GM10248 (cell line): Measurements from ENCODE around the gene B3GLCT.

Source experiments
- CTCF ChIA-PET: fragments of 300-600 bp; sonication (Branson Sonifier 250); formaldehyde crosslinking; extraction: SDS; loops from one replicate; lab custom pipeline; 2021; ENCODE audit warnings: antibody characterized with exemption; lab: Yijun Ruan, JAX
- POLR2A ChIA-PET: fragments of 350-650 bp; sonication (Branson Sonifier 250); formaldehyde crosslinking; extraction: SDS; loops from one replicate; lab custom pipeline; 2020; ENCODE audit warnings: antibody characterized with exemption; lab: Yijun Ruan, JAX
- DNase-seq: peaks from one replicate; pipeline ENCODE4 v3.0.0; 2012; ENCODE audit errors: extremely low spot score
- TF ChIP-seq, protein P1 (sequence below): IDR thresholded peaks from 2 replicates; pipeline ENCODE4 v1.5.1; 2012; ENCODE audit warnings: mild to moderate bottlenecking, low read depth; ENCODE audit errors: extremely low read depth, missing control alignments, control extremely low read depth

The B3GLCT gene

DNA sequence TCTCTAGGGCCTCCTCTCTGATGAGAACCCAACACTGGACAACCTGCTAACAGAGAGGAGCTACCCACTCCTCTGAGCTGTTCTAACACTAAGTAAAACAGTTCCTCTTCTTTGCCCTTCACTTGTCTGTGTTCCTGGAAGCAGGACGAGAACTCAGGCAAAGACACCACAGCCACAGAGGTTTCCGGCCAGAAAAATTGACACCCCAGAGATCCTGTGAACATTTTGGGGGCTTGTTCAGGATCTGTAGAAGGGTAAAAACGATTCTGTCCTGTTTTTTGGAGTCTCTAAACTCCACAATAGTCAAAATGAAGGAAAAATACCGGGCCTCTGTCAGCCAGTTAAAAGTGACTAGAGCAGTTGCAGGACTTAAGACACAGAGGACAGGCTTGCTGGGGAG is 165.9 kb downstream of the B3GLCT start:
- ChIA-PET POLR2A (no interaction called here), CTCF (no interaction called here)
- TF ChIP-seq, protein P1, sequence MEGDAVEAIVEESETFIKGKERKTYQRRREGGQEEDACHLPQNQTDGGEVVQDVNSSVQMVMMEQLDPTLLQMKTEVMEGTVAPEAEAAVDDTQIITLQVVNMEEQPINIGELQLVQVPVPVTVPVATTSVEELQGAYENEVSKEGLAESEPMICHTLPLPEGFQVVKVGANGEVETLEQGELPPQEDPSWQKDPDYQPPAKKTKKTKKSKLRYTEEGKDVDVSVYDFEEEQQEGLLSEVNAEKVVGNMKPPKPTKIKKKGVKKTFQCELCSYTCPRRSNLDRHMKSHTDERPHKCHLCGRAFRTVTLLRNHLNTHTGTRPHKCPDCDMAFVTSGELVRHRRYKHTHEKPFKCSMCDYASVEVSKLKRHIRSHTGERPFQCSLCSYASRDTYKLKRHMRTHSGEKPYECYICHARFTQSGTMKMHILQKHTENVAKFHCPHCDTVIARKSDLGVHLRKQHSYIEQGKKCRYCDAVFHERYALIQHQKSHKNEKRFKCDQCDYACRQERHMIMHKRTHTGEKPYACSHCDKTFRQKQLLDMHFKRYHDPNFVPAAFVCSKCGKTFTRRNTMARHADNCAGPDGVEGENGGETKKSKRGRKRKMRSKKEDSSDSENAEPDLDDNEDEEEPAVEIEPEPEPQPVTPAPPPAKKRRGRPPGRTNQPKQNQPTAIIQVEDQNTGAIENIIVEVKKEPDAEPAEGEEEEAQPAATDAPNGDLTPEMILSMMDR, result no peak
- no peak for DNase-seq

DNA sequence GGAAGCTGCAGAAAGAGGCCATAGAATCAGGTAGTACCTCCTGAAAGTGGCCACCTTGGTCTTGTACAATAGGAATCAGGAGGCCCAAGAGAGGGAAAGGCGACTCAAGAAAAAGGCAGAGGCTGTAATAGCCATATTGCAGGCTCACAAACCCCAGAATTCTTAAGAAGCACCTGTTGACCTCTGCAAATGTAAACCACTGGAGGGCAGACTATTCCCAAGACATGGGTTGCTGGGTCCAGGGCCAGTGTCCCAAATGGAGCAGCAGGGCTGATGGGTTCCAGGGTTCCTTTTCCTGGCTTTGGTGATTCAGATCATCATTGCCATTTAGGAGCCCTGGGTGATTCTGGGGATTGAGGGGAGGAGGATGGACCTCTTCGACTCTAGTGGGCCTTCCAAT is 167.6 kb downstream of the B3GLCT start:
- no peak for DNase-seq
- TF ChIP-seq, protein P1, result no peak
- POLR2A ChIA-PET, result no interaction called here
- CTCF ChIA-PET, result no interaction called here

DNA sequence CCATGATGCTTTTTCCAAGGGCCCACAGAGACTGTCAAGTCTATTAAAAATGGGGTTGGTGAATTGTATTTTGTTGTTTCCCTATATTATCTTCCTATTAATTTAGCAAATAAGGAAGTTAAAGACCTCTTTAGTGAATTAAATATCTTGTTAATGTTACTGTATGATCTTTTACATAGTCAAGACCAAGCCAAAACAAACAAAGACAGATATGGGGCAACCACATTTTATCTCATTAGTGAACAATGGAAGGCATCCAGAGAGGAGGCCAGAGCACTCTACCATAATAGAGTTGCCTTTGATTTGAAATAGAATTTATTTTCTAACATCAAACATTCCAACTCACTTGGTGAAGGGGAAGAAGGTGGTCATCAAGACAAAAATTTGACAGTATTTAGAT is 169.4 kb downstream of the B3GLCT start:
- no peak for DNase-seq
- TF ChIP-seq, protein P1, result no peak
- POLR2A ChIA-PET, result no interaction called here
- CTCF ChIA-PET, result no interaction called here

DNA sequence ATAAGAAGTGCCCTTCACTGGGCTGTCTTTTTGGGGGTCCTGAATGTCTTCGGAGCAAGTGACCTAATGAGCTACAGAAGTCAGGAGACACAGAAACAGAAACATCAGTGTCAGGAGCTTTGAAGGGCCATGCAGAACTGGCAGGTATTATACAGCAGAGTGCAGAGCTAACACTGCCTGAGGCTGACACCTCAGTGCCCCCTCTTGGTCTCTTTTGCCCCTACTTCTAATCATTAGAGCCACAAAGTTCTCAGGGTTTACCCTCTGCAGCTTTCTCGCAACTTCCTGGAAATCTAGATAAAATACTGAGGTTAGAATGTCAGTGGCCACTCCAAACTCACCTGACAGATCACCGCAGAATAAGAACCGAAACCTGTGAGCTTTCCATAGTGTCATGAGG is 172.7 kb downstream of the B3GLCT start:
- POLR2A ChIA-PET, result no interaction called here
- CTCF ChIA-PET, result interaction anchor here (0.8 to 1.3 kb wide), 4 partner anchors 8 to 137 kb away, joined by 3 to 4 read pairs (median 3); no protein-coding TSS in a partner anchor
- no peak for DNase-seq
- TF ChIP-seq, protein P1, result no peak

DNA sequence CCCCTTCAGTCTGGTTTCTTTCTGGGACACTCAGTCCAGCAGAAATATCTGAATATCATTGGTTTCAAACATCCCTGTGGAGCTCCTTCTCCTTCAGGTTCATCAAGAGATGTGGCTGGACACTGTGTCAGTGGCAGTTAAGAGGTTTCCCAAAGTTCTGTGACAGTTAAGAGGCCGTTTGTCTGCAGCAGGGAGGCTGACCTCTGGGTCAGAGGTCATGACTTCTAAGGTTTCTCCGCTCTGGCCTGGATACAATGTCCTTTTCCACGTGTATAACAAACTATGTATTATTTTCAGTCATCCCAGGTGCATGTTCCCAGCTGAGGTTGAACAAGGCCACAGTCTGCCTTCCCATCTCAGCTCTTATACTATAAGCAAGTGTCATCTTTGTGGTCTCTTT is 174.9 kb downstream of the B3GLCT start:
- TF ChIP-seq, protein P1, result no peak
- ChIA-PET CTCF (interaction anchor here (2.1 kb wide), 1 partner anchor 23 kb away, joined by 5 read pairs; no protein-coding TSS in a partner anchor), POLR2A (no interaction called here)
- DNase-seq, result no peak

DNA sequence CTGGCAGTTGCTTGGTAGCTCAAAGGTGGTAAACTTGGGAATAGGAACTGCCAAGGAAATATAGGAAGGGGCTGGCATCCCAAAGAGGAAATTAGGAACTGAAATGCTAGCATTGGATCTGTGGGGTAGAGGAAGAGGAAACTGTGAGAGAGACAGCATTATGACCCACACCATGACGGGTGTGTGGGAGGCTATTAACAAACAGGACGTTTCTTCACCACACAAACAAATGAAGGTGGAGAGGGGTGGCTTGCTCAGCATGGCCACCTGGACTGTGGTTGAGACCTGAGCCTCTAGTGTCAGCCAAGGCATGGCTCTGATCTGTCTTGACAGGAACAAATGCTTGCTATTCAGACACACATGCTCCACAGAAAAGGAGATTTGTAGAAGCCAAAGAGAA is 178.2 kb downstream of the B3GLCT start:
- ChIA-PET POLR2A (no interaction called here), CTCF (interaction anchor here (1.4 kb wide), 1 partner anchor 9 kb away, joined by 3 read pairs; no protein-coding TSS in a partner anchor)
- TF ChIP-seq, protein P1, result no peak
- DNase-seq, result no peak
